T-cell (primary cell): ENCODE results near the gene ADAMTS12. TPM values are rescaled to one million over a fixed set of nuclear protein-coding genes. Genes with fewer than 3 reads are reported as not detected.

Experiments
- ATAC-seq, 4 experiments: fragments of 200-7000 bp in 3 of 4; fragments of 150-1000 bp in 1 of 4; cut with Tn5 transposase; replicated peaks in 1 of 4; 1 replicate in 3 of 4; 2 replicates in 1 of 4; pipeline ENCODE4 v1.10.0; 2021; ENCODE audit warnings: moderate library complexity in 3 of 4, mild to moderate bottlenecking in 2 of 4, moderate number of reproducible peaks in 1 of 4
- CTCF ChIA-PET, 2 donors: fragments of 300-600 bp; sonication (Branson Sonifier 250); formaldehyde crosslinking; loops; one replicate each; lab custom pipeline; 2022; ENCODE audit warnings: antibody characterized with exemption in 2 of 2; lab: Charles Lee
- POLR2A ChIA-PET, 2 donors: fragments of 300-600 bp; sonication (Branson Sonifier 250); formaldehyde crosslinking; loops; one replicate each; lab custom pipeline; 2022; ENCODE audit warnings: antibody characterized with exemption in 2 of 2; lab: Charles Lee
- DNase-seq, 35 experiments: peaks; one replicate each; pipeline versions ENCODE4 v3.0.0 to v3.0.0-alpha.2; 2013 to 2023
- H3K27ac ChIP-seq: one replicate; pipeline ENCODE4 v1.5.1; 2013; ENCODE audit warnings: low read length
- H3K27me3 ChIP-seq, 2 experiments: replicated peaks in 1 of 2; 1 replicate in 1 of 2; 2 replicates in 1 of 2; pipeline versions ENCODE4 v1.6.1 to v1.7.0; 2013; ENCODE audit warnings: low read length in 1 of 2, mixed read lengths in 1 of 2; ENCODE audit not compliant: control insufficient read depth in 2 of 2, insufficient read depth in 2 of 2; ENCODE audit errors: extremely low read depth in 1 of 2
- H3K36me3 ChIP-seq, 2 donors: 1 replicate in 1 of 2; 2 replicates in 1 of 2; pipeline versions ENCODE4 v1.6.1 to v1.7.0; 2013; ENCODE audit warnings: low read length in 1 of 2; ENCODE audit not compliant: control insufficient read depth in 2 of 2, insufficient read depth in 1 of 2; ENCODE audit errors: extremely low read depth in 1 of 2
- H3K4me1 ChIP-seq, 2 experiments: 1 replicate in 1 of 2; 2 replicates in 1 of 2; pipeline versions ENCODE4 v1.6.1 to v1.7.0; 2013; ENCODE audit warnings: low read length in 2 of 2, mixed read lengths in 1 of 2; ENCODE audit not compliant: insufficient read depth in 2 of 2, control insufficient read depth in 1 of 2; ENCODE audit errors: extremely low read depth in 1 of 2
- H3K4me3 ChIP-seq, 2 donors: 1 replicate in 1 of 2; 2 replicates in 1 of 2; pipeline versions ENCODE4 v1.5.1 to v1.7.0; 2013; ENCODE audit warnings: mild to moderate bottlenecking in 2 of 2, low read length in 1 of 2, moderate library complexity in 1 of 2; ENCODE audit not compliant: control insufficient read depth in 1 of 2; ENCODE audit errors: extremely low read depth in 1 of 2
- H3K9me3 ChIP-seq: 2 replicates; pipeline ENCODE4 v1.7.0; 2013
- H3K27ac Mint-ChIP-seq, 2 donors: one replicate each; pipeline ENCODE4 v1.8.0; 2020 to 2021; ENCODE audit warnings: mild to moderate bottlenecking in 2 of 2, mixed read lengths in 2 of 2
- H3K27me3 Mint-ChIP-seq, 2 donors: one replicate each; pipeline ENCODE4 v1.8.0; 2021 to 2022; ENCODE audit warnings: mixed read lengths in 2 of 2
- H3K36me3 Mint-ChIP-seq: one replicate; pipeline ENCODE4 v1.8.0; 2021; ENCODE audit warnings: mixed read lengths
- H3K4me1 Mint-ChIP-seq, 3 donors: one replicate each; pipeline ENCODE4 v1.8.0; 2020 to 2022; ENCODE audit warnings: mixed read lengths in 3 of 3, mild to moderate bottlenecking in 1 of 3
- H3K4me3 Mint-ChIP-seq, 3 donors: one replicate each; pipeline ENCODE4 v1.8.0; 2020 to 2022; ENCODE audit warnings: mild to moderate bottlenecking in 3 of 3, mixed read lengths in 3 of 3, moderate library complexity in 3 of 3
- H3K9me3 Mint-ChIP-seq, 3 donors: one replicate each; pipeline ENCODE4 v1.8.0; 2020 to 2022; ENCODE audit warnings: mixed read lengths in 3 of 3
- whole genome bisulfite sequencing: methylation state at CpG from one replicate; pipeline ENCODE4 v1.1.5; 2013; ENCODE audit warnings: missing lambda C conversion rate; ENCODE audit not compliant: insufficient coverage; 5-methylcytosine and 5-hydroxymethylcytosine counted together
- total RNA-seq, 35 experiments: library from RNA in 6 of 35; stranded (reverse) in 6 of 35; fragments of 120-200 nt in 1 of 35; gene quantifications; one replicate each; pipeline versions ENCODE4 v1.2.1 to v1.2.4 and lab custom pipeline; 2013 to 2026

ADAMTS12 gene
- total RNA-seq, 5 donors from 2014 or later (not counting 1 experiment from before 2014, with no cell fraction given): 0.03 TPM; not detected in 4

GRCh38 chr5:33840927-33841547 lies 50.8 kb downstream of the ADAMTS12 start:
- H3K9me3 Mint-ChIP-seq: peaks cover 3 to 7% (median 4%) of the 10 kb centered on the region in 3 donors
- no peaks in the 10 kb centered on the region for H3K9me3 ChIP-seq
- no peak overlapping the region for H3K4me3 ChIP-seq
- ATAC-seq: peak; percentile 29 to 74 (median 62)
- peak overlapping the region in 1 of 3 donors; percentile 56 for H3K4me3 Mint-ChIP-seq
- ChIA-PET CTCF (no interaction called here), POLR2A (no interaction called here)
- peaks cover 8 to 45% (median 17%) of the 10 kb centered on the region in 3 donors for H3K4me1 Mint-ChIP-seq
- no peaks in the 10 kb centered on the region for H3K27me3 Mint-ChIP-seq
- H3K4me1 ChIP-seq: peaks cover 14 to 29% of the 10 kb centered on the region in 2 experiments
- DNase-seq: peak in 1 of 35 experiments; percentile 6
- H3K36me3 ChIP-seq: no peaks in the 10 kb centered on the region
- H3K27ac ChIP-seq: no peak overlapping the region
- H3K27ac Mint-ChIP-seq: peak overlapping the region; percentile 5 to 17
- peaks cover 0 to 2% of the 10 kb centered on the region in 2 experiments for H3K27me3 ChIP-seq
- H3K36me3 Mint-ChIP-seq: no peaks in the 10 kb centered on the region

- H3K27ac ChIP-seq: no peak overlapping the region
- ChIA-PET CTCF (no interaction called here), POLR2A (no interaction called here)
- peaks cover 14 to 23% of the 10 kb centered on the region in 2 experiments for H3K4me1 ChIP-seq
- ATAC-seq (no peak), DNase-seq (no peak)
- H3K4me3 ChIP-seq: no peak overlapping the region
- H3K27me3 ChIP-seq: peaks cover 0 to 5% of the 10 kb centered on the region in 2 experiments
- 67% methylated on average over 1 of the region's 4 CpGs for WGBS
- Mint-ChIP-seq H3K9me3 (no peaks in the 10 kb centered on the region), H3K4me1 (peaks cover 8 to 41% (median 17%) of the 10 kb centered on the region in 3 donors), H3K4me3 (no peak overlapping the region), H3K27me3 (no peaks in the 10 kb centered on the region), H3K36me3 (no peaks in the 10 kb centered on the region), H3K27ac (no peak overlapping the region)
- H3K9me3 ChIP-seq: no peaks in the 10 kb centered on the region
- H3K36me3 ChIP-seq: no peaks in the 10 kb centered on the region
Measured at GRCh38 chr5:33837301-33837700, 54.5 kb downstream of the ADAMTS12 start.

GRCh38 chr5:33834334-33834733 lies 57.5 kb downstream of the ADAMTS12 start:
- no CpG with 5 or more reads among the region's 2 CpGs for WGBS
- DNase-seq: no peak
- H3K27ac ChIP-seq: no peak overlapping the region
- no peak overlapping the region for H3K4me3 ChIP-seq
- CTCF ChIA-PET: no interaction called here
- no peak for ATAC-seq
- Mint-ChIP-seq H3K36me3 (no peaks in the 10 kb centered on the region), H3K4me1 (peaks cover 0 to 18% (median 0%) of the 10 kb centered on the region in 3 donors), H3K27ac (no peak overlapping the region), H3K27me3 (peaks cover 4 to 8% of the 10 kb centered on the region in 2 donors), H3K9me3 (no peaks in the 10 kb centered on the region), H3K4me3 (no peak overlapping the region)
- peaks cover 0 to 5% of the 10 kb centered on the region in 2 experiments for H3K27me3 ChIP-seq
- no peaks in the 10 kb centered on the region for H3K4me1 ChIP-seq
- no peaks in the 10 kb centered on the region for H3K36me3 ChIP-seq
- POLR2A ChIA-PET: no interaction called here
- H3K9me3 ChIP-seq: no peaks in the 10 kb centered on the region

- Histone ChIP-seq H3K27ac (no peak overlapping the region), H3K4me3 (no peak overlapping the region), H3K9me3 (no peaks in the 10 kb centered on the region), H3K36me3 (no peaks in the 10 kb centered on the region), H3K27me3 (peaks cover 0 to 5% of the 10 kb centered on the region in 2 experiments), H3K4me1 (no peaks in the 10 kb centered on the region)
- no peaks in the 10 kb centered on the region for H3K36me3 Mint-ChIP-seq
- no peaks in the 10 kb centered on the region for H3K9me3 Mint-ChIP-seq
- peaks cover 4 to 10% of the 10 kb centered on the region in 2 donors for H3K27me3 Mint-ChIP-seq
- ChIA-PET POLR2A (no interaction called here), CTCF (interaction anchor here in 1 of 2 donors (0.6 to 1.0 kb wide), 2 partner anchors 21 to 1334 kb away, joined by 3 read pairs; no protein-coding TSS in a partner anchor)
- H3K27ac Mint-ChIP-seq: no peak overlapping the region
- peaks cover 0 to 13% (median 0%) of the 10 kb centered on the region in 3 donors for H3K4me1 Mint-ChIP-seq
- DNase-seq (no peak), ATAC-seq (no peak)
- H3K4me3 Mint-ChIP-seq: no peak overlapping the region
- 78% methylated on average over 1 of the region's 1 CpG for WGBS
Measured at GRCh38 chr5:33833237-33833575, 58.6 kb downstream of the ADAMTS12 start.

- Mint-ChIP-seq H3K27ac (no peak overlapping the region), H3K4me1 (peaks cover 0 to 9% (median 0%) of the 10 kb centered on the region in 3 donors), H3K36me3 (no peaks in the 10 kb centered on the region), H3K4me3 (no peak overlapping the region), H3K27me3 (peaks cover 4 to 10% of the 10 kb centered on the region in 2 donors), H3K9me3 (no peaks in the 10 kb centered on the region)
- Histone ChIP-seq H3K9me3 (no peaks in the 10 kb centered on the region), H3K27ac (no peak overlapping the region), H3K36me3 (no peaks in the 10 kb centered on the region), H3K27me3 (peaks cover 0 to 5% of the 10 kb centered on the region in 2 experiments), H3K4me1 (no peaks in the 10 kb centered on the region), H3K4me3 (no peak overlapping the region)
- ChIA-PET CTCF (interaction anchor here in 1 of 2 donors (0.6 to 1.0 kb wide), 2 partner anchors 20 to 1334 kb away, joined by 3 read pairs; no protein-coding TSS in a partner anchor), POLR2A (no interaction called here)
- no peak for ATAC-seq
- no peak for DNase-seq
- 67% methylated on average over 1 of the region's 7 CpGs for WGBS
Measured at GRCh38 chr5:33832404-33833236, 59.2 kb downstream of the ADAMTS12 start.

- ATAC-seq: no peak
- no peak for DNase-seq
- no CpG with 5 or more reads among the region's 1 CpG for WGBS
- Mint-ChIP-seq H3K36me3 (no peaks in the 10 kb centered on the region), H3K4me3 (no peak overlapping the region), H3K27me3 (peaks cover 4 to 10% of the 10 kb centered on the region in 2 donors), H3K4me1 (peaks cover 0 to 5% (median 0%) of the 10 kb centered on the region in 3 donors), H3K27ac (no peak overlapping the region), H3K9me3 (no peaks in the 10 kb centered on the region)
- Histone ChIP-seq H3K36me3 (no peaks in the 10 kb centered on the region), H3K4me3 (no peak overlapping the region), H3K27me3 (peaks cover 0 to 4% of the 10 kb centered on the region in 2 experiments), H3K9me3 (no peaks in the 10 kb centered on the region), H3K27ac (no peak overlapping the region), H3K4me1 (no peaks in the 10 kb centered on the region)
- ChIA-PET POLR2A (no interaction called here), CTCF (no interaction called here)
Measured at GRCh38 chr5:33831041-33831440, 60.7 kb downstream of the ADAMTS12 start.
